GM18519 (cell line): ENCODE results near the gene SMC1B.
"Not testable (repeated sequence)": the region's sequence is repeated elsewhere in the genome, so short reads cannot be mapped to it uniquely, and the experiment has no call there.

ENCODE experiments used
- ATAC-seq: cut with Tn5 transposase; IDR thresholded peaks from one replicate; pipeline ENCODE4 v1.9.1; 2021; ENCODE audit warnings: mild to moderate bottlenecking, moderate library complexity; ENCODE audit not compliant: unreplicated experiment, low FRiP score

SMC1B gene

GRCh38 chr22:45445031-45445710, 31.8 kb upstream of the SMC1B start:
- ATAC-seq = no peak

DNA sequence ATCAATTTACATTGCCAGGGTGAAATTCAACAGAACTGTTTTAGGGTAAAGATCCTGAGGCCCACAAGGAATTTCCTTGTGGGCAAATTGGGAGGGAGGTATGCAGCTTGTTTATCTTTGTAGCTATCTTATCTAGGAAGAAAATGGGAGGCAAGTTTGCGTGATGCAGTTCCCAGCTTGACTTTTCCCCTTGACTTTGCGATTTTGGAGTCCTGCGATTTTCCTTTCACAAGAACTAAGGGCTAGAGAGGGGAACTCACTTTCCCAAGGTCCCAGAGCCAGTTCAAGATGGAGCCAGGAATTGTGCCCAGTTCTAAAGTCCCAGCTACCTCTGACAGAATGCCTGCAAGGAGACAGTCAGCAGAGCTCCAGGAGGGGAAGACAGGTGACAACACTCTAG, 30.8 kb upstream of the SMC1B start:
- ATAC-seq = no peak

DNA sequence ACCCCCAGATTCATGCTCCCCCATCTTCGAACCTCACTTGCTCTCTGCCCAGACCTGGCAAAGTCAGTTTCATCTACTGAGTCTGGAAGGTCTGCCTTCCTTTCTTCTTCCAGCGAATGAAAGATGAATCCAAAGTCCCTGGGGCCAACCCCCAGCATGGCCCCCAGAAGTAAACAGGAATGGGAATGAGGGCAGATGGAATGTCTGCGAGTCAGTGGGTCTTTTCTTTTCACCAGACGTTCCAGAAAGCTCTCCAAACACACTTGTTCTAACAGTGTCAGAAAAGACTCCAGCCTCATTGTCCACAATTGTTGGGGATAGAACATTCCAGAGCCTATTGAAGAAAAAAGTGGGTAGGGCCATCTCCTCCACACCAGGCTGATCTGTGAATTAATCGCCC, 28.7 kb upstream of the SMC1B start:
- no peak for ATAC-seq

- no peak for ATAC-seq
These were observed 27.7 kb upstream of the SMC1B start for GRCh38 chr22:45441138-45441537.

DNA sequence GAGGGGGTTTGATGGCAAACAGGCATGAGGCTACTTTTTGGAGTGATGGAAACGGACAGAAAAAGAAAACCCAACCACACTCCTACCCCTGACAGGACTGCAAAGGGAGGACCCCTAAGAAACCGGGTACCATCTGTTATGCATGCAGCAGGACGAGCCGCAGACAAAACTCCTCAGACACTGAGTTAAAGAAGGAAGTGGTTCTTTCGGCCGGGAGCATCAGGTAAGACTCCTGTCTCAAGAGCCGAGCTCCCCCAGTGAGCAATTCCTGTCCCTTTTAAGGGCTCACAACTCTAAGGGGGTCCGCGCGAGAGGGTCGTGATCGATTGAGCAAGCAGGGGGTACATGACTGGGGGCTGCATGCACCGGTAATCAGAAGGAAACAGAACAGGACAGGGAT, 27.3 kb upstream of the SMC1B start:
- ATAC-seq = not testable (repeated sequence)

DNA sequence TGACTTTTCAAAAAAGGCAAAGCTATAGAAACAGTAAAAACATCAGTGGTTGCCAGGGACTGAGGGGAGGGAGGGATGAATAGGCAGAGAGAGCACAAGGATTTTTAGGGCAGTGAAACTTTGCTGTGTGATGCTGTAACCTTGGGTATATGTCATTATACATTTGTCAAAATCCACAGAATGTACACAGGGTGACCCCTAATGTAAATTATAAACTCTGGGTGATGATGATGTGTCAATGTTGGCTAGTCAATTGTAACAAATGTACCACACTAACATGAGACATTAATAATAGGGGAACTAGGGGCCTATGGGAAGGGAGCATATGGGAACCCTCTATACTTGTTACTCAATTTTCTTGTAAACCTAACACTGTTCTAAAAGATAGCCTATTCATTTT, 24.9 kb upstream of the SMC1B start:
- ATAC-seq = no peak

- ATAC-seq = not testable (repeated sequence)
These were observed 23.6 kb upstream of the SMC1B start for GRCh38 chr22:45436871-45437517.

DNA sequence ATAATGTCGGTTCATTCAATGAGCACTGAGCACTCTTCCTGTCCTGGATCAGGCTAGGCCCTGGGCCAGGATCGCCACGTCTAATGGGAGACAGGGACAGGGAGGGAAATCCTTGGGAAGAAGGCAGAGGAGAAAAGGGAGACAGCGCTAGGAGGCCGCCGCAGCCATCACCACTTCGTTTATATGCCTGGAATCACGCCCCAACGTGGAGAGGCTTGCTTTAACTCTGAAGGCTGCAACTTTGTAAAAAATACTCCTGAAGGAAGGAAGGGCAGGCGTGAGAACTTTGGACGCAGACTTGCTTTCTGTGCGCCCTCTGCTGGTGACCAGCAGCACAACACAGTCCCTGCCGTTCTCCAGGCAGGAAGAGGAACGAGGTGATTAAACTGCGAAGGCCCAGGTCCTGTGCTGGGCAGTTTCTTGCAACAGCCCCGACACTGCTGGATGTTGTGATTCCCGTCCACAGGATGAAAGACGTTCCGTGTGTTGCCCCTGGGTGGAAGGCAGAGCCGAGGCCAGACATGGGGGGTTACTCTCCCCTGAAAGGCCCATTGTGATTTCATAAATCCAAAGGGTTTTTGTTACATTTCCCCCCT, 22.2 kb upstream of the SMC1B start:
- no peak for ATAC-seq

DNA sequence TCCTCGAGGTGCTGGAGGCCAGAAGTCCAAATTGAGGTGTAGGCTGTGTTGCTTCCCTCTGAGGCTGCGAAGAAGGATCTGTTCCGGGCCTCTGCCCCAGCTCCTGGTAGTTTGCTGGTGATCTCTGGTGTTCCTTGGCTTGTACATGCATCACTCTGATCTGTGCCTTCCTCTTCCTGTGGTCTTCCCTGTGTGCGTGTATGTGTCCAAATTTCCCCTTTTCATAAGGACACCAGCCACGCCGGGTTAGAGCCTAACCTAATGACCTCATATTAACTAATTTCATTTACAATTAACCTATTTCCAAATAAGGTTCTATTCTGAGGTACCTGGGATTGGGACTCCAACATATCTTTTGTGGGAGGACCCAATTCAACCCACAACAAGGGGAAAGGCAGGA, 21.6 kb upstream of the SMC1B start:
- ATAC-seq = no peak

DNA sequence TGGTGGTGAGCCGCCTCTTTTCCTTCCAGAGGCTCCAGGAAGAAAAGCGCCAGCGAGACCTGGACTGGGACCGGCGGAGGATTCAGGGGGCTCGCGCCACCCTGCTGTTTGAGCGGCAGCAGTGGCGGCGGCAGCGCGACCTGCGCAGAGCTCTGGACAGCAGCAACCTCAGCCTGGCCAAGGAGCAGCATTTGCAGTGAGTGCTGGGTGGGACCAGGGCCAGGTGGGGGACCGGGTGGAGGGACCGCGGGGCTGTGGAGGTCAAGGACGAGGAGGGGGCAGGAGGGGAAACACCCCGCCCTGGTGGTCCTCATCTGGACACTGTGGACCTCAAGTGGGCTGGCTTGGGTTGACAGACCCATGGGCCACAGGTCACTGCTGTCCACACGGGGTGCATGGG, 17.5 kb upstream of the SMC1B start:
- no peak for ATAC-seq

- ATAC-seq = no peak
These were observed 16.8 kb upstream of the SMC1B start for GRCh38 chr22:45429981-45430775.

- ATAC-seq = no peak
These were observed 16.0 kb upstream of the SMC1B start for GRCh38 chr22:45429424-45429823.

DNA sequence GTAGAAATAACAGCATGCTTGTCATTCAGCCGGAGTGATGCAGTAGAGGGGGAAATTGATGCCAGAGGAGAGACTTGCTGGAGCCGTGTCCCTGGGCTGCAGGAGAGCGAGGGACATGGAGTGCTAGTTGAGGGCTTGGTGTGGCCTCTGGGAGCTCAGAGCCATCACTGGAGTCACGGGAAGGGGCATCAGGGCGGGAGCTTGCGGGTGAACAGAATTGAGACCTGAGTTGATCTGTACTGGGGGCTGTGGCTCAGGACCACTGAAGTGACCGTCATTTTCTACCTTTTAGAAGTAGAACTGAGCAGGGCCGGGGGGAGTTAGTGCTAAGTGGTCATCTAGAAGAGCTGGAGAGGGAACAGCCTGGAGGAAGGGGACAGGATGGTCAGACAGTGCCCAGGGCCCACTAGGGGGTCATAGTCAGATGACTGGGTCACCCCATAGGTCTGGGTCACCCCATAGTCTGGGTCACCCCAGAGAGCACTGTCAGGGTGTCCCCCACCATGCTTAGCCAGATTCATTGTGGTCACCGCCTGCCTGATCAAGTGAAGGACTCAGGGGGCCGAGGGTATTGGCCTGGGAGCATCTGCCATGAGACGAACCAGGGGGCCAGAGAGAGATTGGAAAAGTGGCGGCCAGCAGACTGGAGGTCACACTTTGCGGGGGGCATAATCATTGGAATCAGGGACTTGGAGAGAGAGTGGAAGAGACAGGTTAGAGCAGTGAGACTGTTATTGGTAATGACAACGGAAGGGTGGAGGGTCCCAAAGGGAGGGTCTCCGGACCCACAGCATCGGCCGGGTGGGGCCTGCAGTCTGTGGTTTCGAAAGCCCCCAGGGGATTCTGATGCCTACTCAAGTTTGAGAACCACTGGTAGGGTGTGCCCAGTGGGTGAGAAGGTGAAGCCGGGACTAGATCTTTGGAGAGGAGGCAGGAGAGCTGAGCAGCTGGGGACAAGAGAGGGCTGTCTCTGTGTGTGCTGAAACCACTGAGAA, 15.3 kb upstream of the SMC1B start:
- no peak for ATAC-seq

GRCh38 chr22:45427114-45427513, 13.7 kb upstream of the SMC1B start:
- ATAC-seq = no peak

GRCh38 chr22:45426387-45426786, 13.0 kb upstream of the SMC1B start:
- no peak for ATAC-seq

GRCh38 chr22:45425531-45426265, 12.3 kb upstream of the SMC1B start:
- no peak for ATAC-seq

DNA sequence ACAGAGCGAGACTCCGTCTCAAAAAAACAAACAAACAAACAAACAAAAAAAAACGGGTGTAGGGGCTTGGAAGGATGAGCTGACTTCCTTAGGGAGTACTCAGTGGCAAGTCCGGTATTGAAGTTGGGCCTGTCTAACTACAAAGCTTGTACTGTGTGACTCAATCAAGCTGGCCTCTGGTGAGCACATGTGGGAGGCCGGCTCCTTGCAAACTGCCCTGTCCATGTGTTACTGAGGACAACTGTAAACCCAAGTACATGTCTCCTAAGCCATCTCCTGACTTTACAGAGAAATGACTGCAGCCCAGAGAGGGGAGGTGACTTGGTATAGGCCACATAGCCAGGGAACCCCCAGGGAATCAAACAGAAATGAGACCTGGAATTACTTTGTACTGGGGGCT, 11.7 kb upstream of the SMC1B start:
- ATAC-seq = no peak

GRCh38 chr22:45424241-45424731, 10.9 kb upstream of the SMC1B start:
- ATAC-seq = no peak

DNA sequence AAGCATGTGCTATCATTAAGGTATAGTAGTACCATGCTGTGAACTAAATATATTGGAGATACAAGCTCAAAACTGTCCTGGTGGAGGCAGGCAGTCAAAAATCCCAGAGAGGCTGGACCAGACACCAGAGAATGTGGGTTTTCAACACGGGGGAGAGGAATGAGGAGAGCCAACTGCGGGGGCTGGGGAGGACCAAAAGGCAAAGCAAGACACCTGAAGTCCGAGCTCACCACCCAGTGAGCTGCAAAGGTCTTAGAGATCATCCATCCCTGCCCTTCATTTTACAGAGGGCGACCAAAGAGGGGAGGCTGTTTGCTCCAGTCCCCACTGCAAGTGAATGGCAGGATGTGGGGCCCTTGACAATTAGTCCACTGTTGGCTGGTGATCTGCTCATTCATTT, 10.1 kb upstream of the SMC1B start:
- ATAC-seq = no peak
